GM23338 (cell line): ENCODE results near the gene KBTBD12.

ENCODE experiments used
- EZH2 ChIP-seq: fragments of 200-600 bp; sonication (generic); IDR thresholded peaks from one replicate; pipeline ENCODE4 v1.8.0; 2017; ENCODE audit warnings: antibody characterized with exemption, mild to moderate bottlenecking, low read depth; ENCODE audit not compliant: unreplicated experiment
- EZH2phosphoT487 ChIP-seq: fragments of 200-600 bp; sonication (generic); IDR thresholded peaks from one replicate; pipeline ENCODE4 v1.8.1; 2018; ENCODE audit warnings: antibody characterized with exemption; ENCODE audit not compliant: unreplicated experiment
- POLR2AphosphoS5 ChIP-seq: IDR thresholded peaks from 2 replicates; pipeline ENCODE4 v1.6.1; 2016; ENCODE audit warnings: antibody characterized with exemption, low read depth
- ZNF114 ChIP-seq: fragments of 250-450 bp; sonication (Bioruptor Pico); IDR thresholded peaks from 2 replicates; pipeline ENCODE4 v1.5.0; 2020; ENCODE audit warnings: mild to moderate bottlenecking, moderate library complexity
- TF ChIP-seq, protein P1 (sequence below), 2 experiments: fragments of 200-600 bp in 1 of 2; sonication (generic) in 1 of 2; conservative IDR thresholded peaks; 2 replicates each; pipeline versions ENCODE4 v1.5.1 to v1.6.1; 2016 to 2017; ENCODE audit warnings: antibody characterized with exemption in 2 of 2, low read depth in 2 of 2, mild to moderate bottlenecking in 2 of 2, moderate library complexity in 1 of 2
- TF ChIP-seq, protein P2 (sequence below): IDR thresholded peaks from one replicate; pipeline ENCODE4 v1.6.1; 2018; ENCODE audit warnings: antibody characterized with exemption; ENCODE audit not compliant: unreplicated experiment
- TF ChIP-seq, protein P3 (sequence below): fragments of 250-450 bp; sonication (Bioruptor Pico); IDR thresholded peaks from 2 replicates; pipeline ENCODE4 v1.5.0; 2020; ENCODE audit warnings: mild to moderate bottlenecking, moderate library complexity

GRCh38 chr3:127867412-127867811 lies 47.6 kb upstream of the KBTBD12 start:
- TF ChIP-seq, protein P1, sequence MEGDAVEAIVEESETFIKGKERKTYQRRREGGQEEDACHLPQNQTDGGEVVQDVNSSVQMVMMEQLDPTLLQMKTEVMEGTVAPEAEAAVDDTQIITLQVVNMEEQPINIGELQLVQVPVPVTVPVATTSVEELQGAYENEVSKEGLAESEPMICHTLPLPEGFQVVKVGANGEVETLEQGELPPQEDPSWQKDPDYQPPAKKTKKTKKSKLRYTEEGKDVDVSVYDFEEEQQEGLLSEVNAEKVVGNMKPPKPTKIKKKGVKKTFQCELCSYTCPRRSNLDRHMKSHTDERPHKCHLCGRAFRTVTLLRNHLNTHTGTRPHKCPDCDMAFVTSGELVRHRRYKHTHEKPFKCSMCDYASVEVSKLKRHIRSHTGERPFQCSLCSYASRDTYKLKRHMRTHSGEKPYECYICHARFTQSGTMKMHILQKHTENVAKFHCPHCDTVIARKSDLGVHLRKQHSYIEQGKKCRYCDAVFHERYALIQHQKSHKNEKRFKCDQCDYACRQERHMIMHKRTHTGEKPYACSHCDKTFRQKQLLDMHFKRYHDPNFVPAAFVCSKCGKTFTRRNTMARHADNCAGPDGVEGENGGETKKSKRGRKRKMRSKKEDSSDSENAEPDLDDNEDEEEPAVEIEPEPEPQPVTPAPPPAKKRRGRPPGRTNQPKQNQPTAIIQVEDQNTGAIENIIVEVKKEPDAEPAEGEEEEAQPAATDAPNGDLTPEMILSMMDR (conservative IDR thresholded peaks at IDR 0.05; ENCODE audit: low read depth in 2 of 2): no peak
- TF ChIP-seq, protein P2, sequence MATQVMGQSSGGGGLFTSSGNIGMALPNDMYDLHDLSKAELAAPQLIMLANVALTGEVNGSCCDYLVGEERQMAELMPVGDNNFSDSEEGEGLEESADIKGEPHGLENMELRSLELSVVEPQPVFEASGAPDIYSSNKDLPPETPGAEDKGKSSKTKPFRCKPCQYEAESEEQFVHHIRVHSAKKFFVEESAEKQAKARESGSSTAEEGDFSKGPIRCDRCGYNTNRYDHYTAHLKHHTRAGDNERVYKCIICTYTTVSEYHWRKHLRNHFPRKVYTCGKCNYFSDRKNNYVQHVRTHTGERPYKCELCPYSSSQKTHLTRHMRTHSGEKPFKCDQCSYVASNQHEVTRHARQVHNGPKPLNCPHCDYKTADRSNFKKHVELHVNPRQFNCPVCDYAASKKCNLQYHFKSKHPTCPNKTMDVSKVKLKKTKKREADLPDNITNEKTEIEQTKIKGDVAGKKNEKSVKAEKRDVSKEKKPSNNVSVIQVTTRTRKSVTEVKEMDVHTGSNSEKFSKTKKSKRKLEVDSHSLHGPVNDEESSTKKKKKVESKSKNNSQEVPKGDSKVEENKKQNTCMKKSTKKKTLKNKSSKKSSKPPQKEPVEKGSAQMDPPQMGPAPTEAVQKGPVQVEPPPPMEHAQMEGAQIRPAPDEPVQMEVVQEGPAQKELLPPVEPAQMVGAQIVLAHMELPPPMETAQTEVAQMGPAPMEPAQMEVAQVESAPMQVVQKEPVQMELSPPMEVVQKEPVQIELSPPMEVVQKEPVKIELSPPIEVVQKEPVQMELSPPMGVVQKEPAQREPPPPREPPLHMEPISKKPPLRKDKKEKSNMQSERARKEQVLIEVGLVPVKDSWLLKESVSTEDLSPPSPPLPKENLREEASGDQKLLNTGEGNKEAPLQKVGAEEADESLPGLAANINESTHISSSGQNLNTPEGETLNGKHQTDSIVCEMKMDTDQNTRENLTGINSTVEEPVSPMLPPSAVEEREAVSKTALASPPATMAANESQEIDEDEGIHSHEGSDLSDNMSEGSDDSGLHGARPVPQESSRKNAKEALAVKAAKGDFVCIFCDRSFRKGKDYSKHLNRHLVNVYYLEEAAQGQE: no peak
- TF ChIP-seq EZH2: no peak
- no peak for TF ChIP-seq EZH2phosphoT487
- no peak for TF ChIP-seq POLR2AphosphoS5
- TF ChIP-seq, protein P3, sequence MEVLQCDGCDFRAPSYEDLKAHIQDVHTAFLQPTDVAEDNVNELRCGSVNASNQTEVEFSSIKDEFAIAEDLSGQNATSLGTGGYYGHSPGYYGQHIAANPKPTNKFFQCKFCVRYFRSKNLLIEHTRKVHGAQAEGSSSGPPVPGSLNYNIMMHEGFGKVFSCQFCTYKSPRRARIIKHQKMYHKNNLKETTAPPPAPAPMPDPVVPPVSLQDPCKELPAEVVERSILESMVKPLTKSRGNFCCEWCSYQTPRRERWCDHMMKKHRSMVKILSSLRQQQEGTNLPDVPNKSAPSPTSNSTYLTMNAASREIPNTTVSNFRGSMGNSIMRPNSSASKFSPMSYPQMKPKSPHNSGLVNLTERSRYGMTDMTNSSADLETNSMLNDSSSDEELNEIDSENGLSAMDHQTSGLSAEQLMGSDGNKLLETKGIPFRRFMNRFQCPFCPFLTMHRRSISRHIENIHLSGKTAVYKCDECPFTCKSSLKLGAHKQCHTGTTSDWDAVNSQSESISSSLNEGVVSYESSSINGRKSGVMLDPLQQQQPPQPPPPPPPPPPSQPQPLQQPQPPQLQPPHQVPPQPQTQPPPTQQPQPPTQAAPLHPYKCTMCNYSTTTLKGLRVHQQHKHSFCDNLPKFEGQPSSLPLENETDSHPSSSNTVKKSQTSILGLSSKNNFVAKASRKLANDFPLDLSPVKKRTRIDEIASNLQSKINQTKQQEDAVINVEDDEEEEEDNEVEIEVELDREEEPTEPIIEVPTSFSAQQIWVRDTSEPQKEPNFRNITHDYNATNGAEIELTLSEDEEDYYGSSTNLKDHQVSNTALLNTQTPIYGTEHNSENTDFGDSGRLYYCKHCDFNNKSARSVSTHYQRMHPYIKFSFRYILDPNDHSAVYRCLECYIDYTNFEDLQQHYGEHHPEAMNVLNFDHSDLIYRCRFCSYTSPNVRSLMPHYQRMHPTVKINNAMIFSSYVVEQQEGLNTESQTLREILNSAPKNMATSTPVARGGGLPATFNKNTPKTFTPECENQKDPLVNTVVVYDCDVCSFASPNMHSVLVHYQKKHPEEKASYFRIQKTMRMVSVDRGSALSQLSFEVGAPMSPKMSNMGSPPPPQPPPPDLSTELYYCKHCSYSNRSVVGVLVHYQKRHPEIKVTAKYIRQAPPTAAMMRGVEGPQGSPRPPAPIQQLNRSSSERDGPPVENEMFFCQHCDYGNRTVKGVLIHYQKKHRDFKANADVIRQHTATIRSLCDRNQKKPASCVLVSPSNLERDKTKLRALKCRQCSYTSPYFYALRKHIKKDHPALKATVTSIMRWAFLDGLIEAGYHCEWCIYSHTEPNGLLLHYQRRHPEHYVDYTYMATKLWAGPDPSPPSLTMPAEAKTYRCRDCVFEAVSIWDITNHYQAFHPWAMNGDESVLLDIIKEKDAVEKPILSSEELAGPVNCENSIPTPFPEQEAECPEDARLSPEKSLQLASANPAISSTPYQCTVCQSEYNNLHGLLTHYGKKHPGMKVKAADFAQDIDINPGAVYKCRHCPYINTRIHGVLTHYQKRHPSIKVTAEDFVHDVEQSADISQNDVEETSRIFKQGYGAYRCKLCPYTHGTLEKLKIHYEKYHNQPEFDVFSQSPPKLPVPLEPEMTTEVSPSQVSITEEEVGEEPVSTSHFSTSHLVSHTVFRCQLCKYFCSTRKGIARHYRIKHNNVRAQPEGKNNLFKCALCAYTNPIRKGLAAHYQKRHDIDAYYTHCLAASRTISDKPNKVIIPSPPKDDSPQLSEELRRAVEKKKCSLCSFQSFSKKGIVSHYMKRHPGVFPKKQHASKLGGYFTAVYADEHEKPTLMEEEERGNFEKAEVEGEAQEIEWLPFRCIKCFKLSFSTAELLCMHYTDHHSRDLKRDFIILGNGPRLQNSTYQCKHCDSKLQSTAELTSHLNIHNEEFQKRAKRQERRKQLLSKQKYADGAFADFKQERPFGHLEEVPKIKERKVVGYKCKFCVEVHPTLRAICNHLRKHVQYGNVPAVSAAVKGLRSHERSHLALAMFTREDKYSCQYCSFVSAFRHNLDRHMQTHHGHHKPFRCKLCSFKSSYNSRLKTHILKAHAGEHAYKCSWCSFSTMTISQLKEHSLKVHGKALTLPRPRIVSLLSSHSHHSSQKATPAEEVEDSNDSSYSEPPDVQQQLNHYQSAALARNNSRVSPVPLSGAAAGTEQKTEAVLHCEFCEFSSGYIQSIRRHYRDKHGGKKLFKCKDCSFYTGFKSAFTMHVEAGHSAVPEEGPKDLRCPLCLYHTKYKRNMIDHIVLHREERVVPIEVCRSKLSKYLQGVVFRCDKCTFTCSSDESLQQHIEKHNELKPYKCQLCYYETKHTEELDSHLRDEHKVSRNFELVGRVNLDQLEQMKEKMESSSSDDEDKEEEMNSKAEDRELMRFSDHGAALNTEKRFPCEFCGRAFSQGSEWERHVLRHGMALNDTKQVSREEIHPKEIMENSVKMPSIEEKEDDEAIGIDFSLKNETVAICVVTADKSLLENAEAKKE: no peak
- TF ChIP-seq ZNF114: no peak
